Measurements from ENCODE around the gene COL11A2. TPM values are rescaled to one million over a fixed set of nuclear protein-coding genes. Genes with fewer than 3 reads are reported as not detected.

Gene COL11A2
- total RNA-seq, 1 experiment from 2014 or later: 7.6 TPM

DNA sequence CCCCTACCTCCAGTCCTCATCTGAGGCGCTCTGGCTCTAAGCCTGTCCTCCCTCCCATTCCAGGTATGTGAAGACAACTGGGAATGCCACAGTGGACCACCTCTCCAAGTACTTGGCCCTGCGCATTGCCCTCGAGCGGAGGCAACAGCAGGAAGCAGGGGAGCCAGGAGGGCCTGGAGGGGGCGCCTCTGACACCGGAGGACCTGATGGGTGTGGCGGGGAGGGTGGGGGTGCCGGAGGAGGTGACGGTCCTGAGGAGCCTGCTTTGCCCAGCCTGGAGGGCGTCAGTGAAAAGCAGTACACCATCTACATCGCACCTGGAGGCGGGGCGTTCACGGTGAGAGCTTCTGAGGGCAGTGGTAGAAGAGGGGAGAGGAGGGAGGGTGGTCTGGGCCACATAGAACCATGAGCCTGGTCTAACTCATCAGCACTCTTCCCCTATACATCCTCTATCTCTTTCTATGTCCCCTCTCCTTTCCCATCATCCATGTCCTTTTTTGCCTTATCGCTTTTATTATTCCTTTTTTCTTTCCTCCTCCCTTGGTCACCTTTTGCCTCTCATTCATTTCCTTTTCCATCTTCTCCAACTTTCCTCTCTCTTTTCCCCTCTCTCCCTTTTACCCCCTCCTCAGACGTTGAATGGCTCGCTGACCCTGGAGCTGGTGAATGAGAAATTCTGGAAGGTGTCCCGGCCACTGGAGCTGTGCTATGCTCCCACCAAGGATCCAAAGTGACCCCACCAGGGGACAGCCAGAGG, 19.6 kb upstream of the COL11A2 start:
- H3K36me3 ChIP-seq (ENCODE audit: control insufficient read depth in 1 of 2, insufficient read depth in 2 of 2, low read length in 2 of 2): peaks cover 10 to 15% of the 10 kb centered on the region in 2 experiments; a peak in 3 of 4 replicates
- ChIA-PET POLR2A (no interaction called here), RAD21 (ENCODE audit: low non-redundant PET in 1 of 2, low total read pairs in 2 of 2, uncharacterized antibody in 2 of 2, unreplicated experiment in 2 of 2) (no interaction called here), CTCF (no interaction called here)
- H2AFZ ChIP-seq (ENCODE audit: low read depth, low read length, poor library complexity, severe bottlenecking): no peak overlapping the region
- BruUV-seq (replicated peaks): no TSS peak
- no peaks in the 10 kb centered on the region for H3K9me3 ChIP-seq (ENCODE audit: control insufficient read depth in 1 of 2, insufficient read depth in 1 of 2, low read depth in 1 of 2, low read length in 2 of 2)
- no peaks in the 10 kb centered on the region for H4K20me1 ChIP-seq (ENCODE audit: insufficient read depth)
- no peak overlapping the region for H3K9ac ChIP-seq (ENCODE audit: low read length)
- H3K4me2 ChIP-seq (ENCODE audit: low read length): no peak overlapping the region
- no peaks in the 10 kb centered on the region for H3K27me3 ChIP-seq (ENCODE audit: insufficient read depth, low read length)
- DNase-seq (ENCODE audit: low read depth, low spot score) (no peak), ATAC-seq (no peak)
- H3K4me1 ChIP-seq (ENCODE audit: control insufficient read depth in 1 of 2, insufficient read depth in 2 of 2, low read length in 2 of 2): peaks cover 5 to 18% of the 10 kb centered on the region in 2 experiments
- peaks cover 15% of the 10 kb centered on the region for H3K79me2 ChIP-seq (ENCODE audit: insufficient read depth, low read length)
- no peak overlapping the region for H3K27ac ChIP-seq (ENCODE audit: low read depth, low read length)
- TF ChIP-seq, protein P1, sequence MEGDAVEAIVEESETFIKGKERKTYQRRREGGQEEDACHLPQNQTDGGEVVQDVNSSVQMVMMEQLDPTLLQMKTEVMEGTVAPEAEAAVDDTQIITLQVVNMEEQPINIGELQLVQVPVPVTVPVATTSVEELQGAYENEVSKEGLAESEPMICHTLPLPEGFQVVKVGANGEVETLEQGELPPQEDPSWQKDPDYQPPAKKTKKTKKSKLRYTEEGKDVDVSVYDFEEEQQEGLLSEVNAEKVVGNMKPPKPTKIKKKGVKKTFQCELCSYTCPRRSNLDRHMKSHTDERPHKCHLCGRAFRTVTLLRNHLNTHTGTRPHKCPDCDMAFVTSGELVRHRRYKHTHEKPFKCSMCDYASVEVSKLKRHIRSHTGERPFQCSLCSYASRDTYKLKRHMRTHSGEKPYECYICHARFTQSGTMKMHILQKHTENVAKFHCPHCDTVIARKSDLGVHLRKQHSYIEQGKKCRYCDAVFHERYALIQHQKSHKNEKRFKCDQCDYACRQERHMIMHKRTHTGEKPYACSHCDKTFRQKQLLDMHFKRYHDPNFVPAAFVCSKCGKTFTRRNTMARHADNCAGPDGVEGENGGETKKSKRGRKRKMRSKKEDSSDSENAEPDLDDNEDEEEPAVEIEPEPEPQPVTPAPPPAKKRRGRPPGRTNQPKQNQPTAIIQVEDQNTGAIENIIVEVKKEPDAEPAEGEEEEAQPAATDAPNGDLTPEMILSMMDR (IDR thresholded peaks at IDR 0.05 in 2 of 3, conservative IDR thresholded peaks at IDR 0.05 in 1 of 3; ENCODE audit: borderline replicate concordance in 1 of 3, insufficient read depth in 1 of 3, low read depth in 2 of 3, low read length in 2 of 3): peak in 2 of 3 experiments; percentile 13 to 23; a peak in 1 of 6 replicates
- no peak for TF ChIP-seq POLR2A (IDR thresholded peaks at IDR 0.05; ENCODE audit: borderline replicate concordance, extremely low read depth, insufficient read depth, insufficient read length)
- H3K9me2 ChIP-seq (ENCODE audit: insufficient read depth): no peaks in the 10 kb centered on the region
- intact Hi-C loops (cut with micrococcal nuclease): no loop called here
- H3K4me3 ChIP-seq (replicated peaks in 1 of 2; ENCODE audit: low read depth in 1 of 2, low read length in 2 of 2): no peak overlapping the region

DNA sequence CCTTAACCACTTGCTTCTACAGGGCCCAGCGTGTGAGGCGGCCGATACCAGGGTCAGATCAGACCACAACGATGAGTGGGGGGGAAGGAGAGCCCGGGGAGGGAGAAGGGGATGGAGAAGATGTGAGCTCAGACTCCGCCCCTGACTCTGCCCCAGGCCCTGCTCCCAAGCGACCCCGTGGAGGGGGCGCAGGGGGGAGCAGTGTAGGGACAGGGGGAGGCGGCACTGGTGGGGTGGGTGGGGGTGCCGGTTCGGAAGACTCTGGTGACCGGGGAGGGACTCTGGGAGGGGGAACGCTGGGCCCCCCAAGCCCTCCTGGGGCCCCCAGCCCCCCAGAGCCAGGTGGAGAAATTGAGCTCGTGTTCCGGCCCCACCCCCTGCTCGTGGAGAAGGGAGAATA, 18.9 kb upstream of the COL11A2 start:
- H3K4me1 ChIP-seq (ENCODE audit: control insufficient read depth in 1 of 2, insufficient read depth in 2 of 2, low read length in 2 of 2): peaks cover 12 to 25% of the 10 kb centered on the region in 2 experiments
- H3K79me2 ChIP-seq (ENCODE audit: insufficient read depth, low read length): peaks cover 15% of the 10 kb centered on the region
- DNase-seq (ENCODE audit: low read depth, low spot score) (no peak), ATAC-seq (no peak)
- no peaks in the 10 kb centered on the region for H3K9me2 ChIP-seq (ENCODE audit: insufficient read depth)
- no peaks in the 10 kb centered on the region for H4K20me1 ChIP-seq (ENCODE audit: insufficient read depth)
- H3K9ac ChIP-seq (ENCODE audit: low read length): no peak overlapping the region
- ChIA-PET RAD21 (ENCODE audit: low non-redundant PET in 1 of 2, low total read pairs in 2 of 2, uncharacterized antibody in 2 of 2, unreplicated experiment in 2 of 2) (no interaction called here), CTCF (no interaction called here), POLR2A (no interaction called here)
- H3K4me3 ChIP-seq (replicated peaks in 1 of 2; ENCODE audit: low read depth in 1 of 2, low read length in 2 of 2): no peak overlapping the region
- no peak overlapping the region for H3K4me2 ChIP-seq (ENCODE audit: low read length)
- H3K36me3 ChIP-seq (ENCODE audit: control insufficient read depth in 1 of 2, insufficient read depth in 2 of 2, low read length in 2 of 2): peaks cover 10 to 15% of the 10 kb centered on the region in 2 experiments; a peak in 3 of 4 replicates
- H3K27me3 ChIP-seq (ENCODE audit: insufficient read depth, low read length): no peaks in the 10 kb centered on the region
- intact Hi-C loops (cut with micrococcal nuclease): no loop called here
- TF ChIP-seq EGR1 (IDR thresholded peaks at IDR 0.05; ENCODE audit: low read depth) (no peak), YY1 (IDR thresholded peaks at IDR 0.05; ENCODE audit: extremely low read depth, insufficient replicate concordance, low read depth, low read length) (no peak), CEBPB (IDR thresholded peaks at IDR 0.05; ENCODE audit: low read depth) (no peak), TCF7L2 (IDR thresholded peaks at IDR 0.05; ENCODE audit: borderline replicate concordance, extremely low read depth, insufficient read depth, insufficient read length) (no peak)
- TF ChIP-seq, protein P1 (IDR thresholded peaks at IDR 0.05 in 2 of 3, conservative IDR thresholded peaks at IDR 0.05 in 1 of 3; ENCODE audit: borderline replicate concordance in 1 of 3, insufficient read depth in 1 of 3, low read depth in 2 of 3, low read length in 2 of 3): no peak
- TF ChIP-seq, protein P2, sequence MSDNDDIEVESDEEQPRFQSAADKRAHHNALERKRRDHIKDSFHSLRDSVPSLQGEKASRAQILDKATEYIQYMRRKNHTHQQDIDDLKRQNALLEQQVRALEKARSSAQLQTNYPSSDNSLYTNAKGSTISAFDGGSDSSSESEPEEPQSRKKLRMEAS (IDR thresholded peaks at IDR 0.05): no peak
- BruUV-seq (replicated peaks): no TSS peak
- H3K9me3 ChIP-seq (ENCODE audit: control insufficient read depth in 1 of 2, insufficient read depth in 1 of 2, low read depth in 1 of 2, low read length in 2 of 2): no peaks in the 10 kb centered on the region
- H2AFZ ChIP-seq (ENCODE audit: low read depth, low read length, poor library complexity, severe bottlenecking): no peak overlapping the region
- H3K27ac ChIP-seq (ENCODE audit: low read depth, low read length): no peak overlapping the region
